Measurements from ENCODE around the gene TRPM4. TPM values are rescaled to one million over a fixed set of nuclear protein-coding genes. Genes with fewer than 3 reads are reported as not detected.
A peak's percentile ranks its signal among the peaks of the same experiment; 100 is the strongest.

TRPM4 gene
- total and polyA plus RNA-seq, 2 of the 13 experiments (the other 11 are each of a cell fraction or from before 2014, with no cell fraction given): 1.9 to 4.3 TPM

- TF ChIP-seq ZBTB34 (CRISPR knock-in tag; IDR thresholded peaks at IDR 0.05) (peak; percentile 95; the same call in 1 of the 2 replicates), HMGXB3 (CRISPR knock-in tag; IDR thresholded peaks at IDR 0.05; ENCODE audit: borderline replicate concordance) (peak; percentile 94), ZBTB38 (CRISPR knock-in tag; IDR thresholded peaks at IDR 0.05) (peak; percentile 99), XBP1 (CRISPR knock-in tag; IDR thresholded peaks at IDR 0.05) (peak; percentile 87; the same call in 1 of the 2 replicates), ZBTB46 (CRISPR knock-in tag; IDR thresholded peaks at IDR 0.05; ENCODE audit: borderline replicate concordance) (no peak), ZNF546 (CRISPR knock-in tag; conservative IDR thresholded peaks at IDR 0.05) (peak; percentile 99), ZC3H13 (CRISPR knock-in tag; IDR thresholded peaks at IDR 0.05) (peak; percentile 99), ZNF441 (CRISPR knock-in tag; IDR thresholded peaks at IDR 0.05; ENCODE audit: borderline replicate concordance) (peak; percentile 97), NCOA5 (CRISPR knock-in tag; IDR thresholded peaks at IDR 0.05) (no peak), BATF2 (CRISPR knock-in tag; IDR thresholded peaks at IDR 0.05) (peak; percentile 100), CERS6 (CRISPR knock-in tag; IDR thresholded peaks at IDR 0.05) (peak; percentile 98), RFXANK (CRISPR knock-in tag; IDR thresholded peaks at IDR 0.05) (0 out of 2 replicates have a peak, but pooled peaks have one; percentile 80), SOX13 (IDR thresholded peaks at IDR 0.05) (no peak; the same call in 1 of the 2 replicates), SOX13 (CRISPR knock-in tag; conservative IDR thresholded peaks at IDR 0.05 in 1 of 2, IDR thresholded peaks at IDR 0.05 in 1 of 2) (peak in 1 of 2 experiments; percentile 63; a peak in 1 of 4 replicates), MYNN (CRISPR knock-in tag; IDR thresholded peaks at IDR 0.05; ENCODE audit: low read depth) (peak; percentile 97), ZSCAN22 (CRISPR knock-in tag; IDR thresholded peaks at IDR 0.05) (peak; percentile 90), SMAD9 (CRISPR knock-in tag; IDR thresholded peaks at IDR 0.05) (peak; percentile 99)
Observed at GRCh38 chr19:49127674-49128544, 29.7 kb upstream of the TRPM4 start (continued).

Data from HepG2 (cell line).